HG02759 (cell line): Measurements from ENCODE around the gene TSPAN15.

Source experiments
- ATAC-seq: cut with Tn5 transposase; IDR thresholded peaks from one replicate; pipeline ENCODE4 v1.9.1; 2021; ENCODE audit warnings: mild to moderate bottlenecking, moderate library complexity; ENCODE audit not compliant: unreplicated experiment

The TSPAN15 gene

GRCh38 chr10:69416695-69417094 lies 34.6 kb upstream of the TSPAN15 start, which contains the start of gene TACR2:
Gene TACR2, minus strand, starts transcription at chr10:69416918. Its CDS starts 595 bp downstream, at chr10:69416323.
- ATAC-seq, result no peak

DNA sequence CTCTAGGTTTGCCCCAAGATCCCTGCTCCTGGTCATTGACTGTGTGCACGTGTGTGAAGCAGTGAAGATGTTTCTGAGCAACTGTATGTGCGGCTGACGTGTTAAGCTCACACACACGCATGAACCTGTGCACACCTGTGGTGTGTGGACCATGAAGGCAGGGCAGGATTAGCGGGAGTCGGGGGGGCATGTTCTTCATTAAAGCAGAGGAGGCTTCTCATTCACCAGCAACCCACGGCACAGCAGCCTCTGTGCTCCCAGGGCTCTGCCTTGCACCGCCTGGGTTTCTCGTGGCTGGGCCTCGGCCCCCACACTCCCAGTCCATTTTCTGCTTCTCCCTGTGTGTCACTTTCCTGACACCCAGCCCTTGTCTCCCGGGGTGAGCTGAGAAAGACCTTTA lies 33.7 kb upstream of the TSPAN15 start:
- no peak for ATAC-seq

DNA sequence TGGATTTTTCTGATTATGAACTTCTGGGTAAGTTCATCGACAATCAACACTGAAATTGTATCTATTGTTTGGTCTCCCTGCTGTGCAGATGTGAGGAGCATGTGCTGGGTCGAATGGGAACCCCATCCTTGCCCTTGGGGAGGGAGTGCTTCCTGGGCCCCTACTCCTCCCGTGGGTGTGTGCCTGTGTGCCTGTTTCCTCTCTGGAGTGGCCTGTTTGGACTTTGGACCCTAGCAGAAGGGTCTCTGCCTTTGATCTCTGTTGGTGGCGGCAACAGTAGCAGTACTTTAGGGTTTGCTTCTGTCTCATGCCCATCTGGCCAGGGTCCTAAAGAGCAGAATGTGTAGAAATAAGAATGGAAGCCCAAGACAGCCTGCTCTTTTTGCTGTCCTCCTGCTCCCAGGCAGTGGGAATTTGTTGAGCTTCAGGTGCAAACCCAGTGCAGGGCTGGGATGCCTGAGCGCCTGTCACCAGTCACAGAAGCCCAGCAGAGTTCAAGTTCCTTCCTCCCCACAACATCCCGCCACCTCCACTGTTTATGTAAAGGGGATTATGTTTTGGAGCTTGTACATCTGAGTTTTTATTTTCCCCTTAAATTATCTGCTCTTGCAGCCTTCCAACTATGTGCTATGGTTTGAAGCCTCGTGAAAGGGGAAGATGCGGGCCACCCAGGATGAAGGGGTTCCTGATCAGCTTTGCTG lies 33.1 kb upstream of the TSPAN15 start:
- no peak for ATAC-seq

GRCh38 chr10:69419096-69419743 lies 32.0 kb upstream of the TSPAN15 start:
- ATAC-seq, result no peak

DNA sequence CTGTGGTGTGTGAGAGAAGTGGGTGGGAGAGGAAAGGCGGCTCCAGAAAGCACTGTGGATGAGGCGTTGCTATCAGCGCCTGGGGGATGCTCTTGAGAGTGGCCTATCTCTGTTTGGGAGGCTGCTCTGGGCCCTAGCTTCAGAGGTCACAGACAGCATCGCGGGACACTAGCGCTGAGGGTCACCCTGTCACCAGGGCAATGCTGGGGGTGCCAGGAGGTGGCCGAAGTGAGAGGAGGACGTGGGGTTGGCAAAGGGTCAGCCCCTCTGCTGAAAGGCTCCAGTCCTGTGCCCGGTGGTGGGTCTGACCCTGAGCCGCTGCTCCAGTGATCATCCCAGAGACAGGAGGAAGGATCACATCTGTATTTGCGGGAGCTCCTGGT lies 31.5 kb upstream of the TSPAN15 start:
- no peak for ATAC-seq

DNA sequence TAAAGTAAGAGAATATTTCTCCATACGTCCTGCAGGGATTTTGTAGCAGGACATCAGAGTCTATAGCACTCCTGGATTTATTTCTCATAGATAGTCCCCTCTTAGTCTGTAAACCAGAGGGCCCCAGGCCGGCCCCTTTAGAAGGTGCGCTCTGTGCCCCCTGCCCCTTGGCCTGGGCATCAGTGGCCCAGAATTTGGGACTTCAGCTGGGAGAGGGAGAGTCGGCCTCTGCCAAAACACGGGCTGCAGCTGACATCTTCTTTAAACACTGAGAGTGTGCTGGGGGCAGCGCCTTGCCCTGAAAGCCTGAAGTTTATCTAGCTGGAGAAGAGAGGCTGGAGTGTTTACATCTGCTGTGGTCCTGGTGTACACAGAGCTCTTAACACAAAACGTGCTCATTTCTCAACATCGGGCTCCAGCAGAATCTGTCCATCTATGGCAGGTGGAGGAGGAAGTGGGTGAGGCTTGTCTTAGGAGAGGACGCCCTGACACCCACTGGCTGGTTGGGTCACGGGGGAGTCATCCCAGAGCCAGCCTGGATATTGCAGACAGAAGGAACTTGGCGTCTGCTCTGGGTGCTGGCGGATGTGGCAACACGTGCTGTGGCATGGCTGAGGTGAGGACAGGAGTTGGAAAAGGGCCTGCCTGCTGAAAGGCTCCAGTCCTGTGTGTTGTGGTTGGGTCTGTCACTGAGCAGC lies 29.5 kb upstream of the TSPAN15 start:
- no peak for ATAC-seq

- ATAC-seq, result no peak
These were observed 28.6 kb upstream of the TSPAN15 start for GRCh38 chr10:69422676-69423075.

DNA sequence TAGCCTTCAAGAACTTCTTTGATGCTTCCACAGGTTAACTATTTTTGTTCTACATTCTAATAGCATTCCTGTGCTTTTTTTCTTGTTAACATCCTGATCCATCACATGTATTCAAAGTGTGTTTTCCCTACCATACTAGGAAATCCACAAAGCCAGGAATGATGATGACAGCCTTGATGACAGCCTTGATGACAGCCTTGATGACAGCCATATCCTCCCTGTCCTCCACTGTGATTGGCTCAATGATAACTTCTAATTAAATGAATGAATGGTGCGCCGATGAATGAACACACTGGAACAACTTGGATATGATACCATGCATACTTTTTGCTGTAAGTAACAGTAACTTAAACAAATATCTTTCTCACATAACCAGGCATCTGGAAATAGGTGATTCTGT lies 26.2 kb upstream of the TSPAN15 start:
- ATAC-seq, result no peak

DNA sequence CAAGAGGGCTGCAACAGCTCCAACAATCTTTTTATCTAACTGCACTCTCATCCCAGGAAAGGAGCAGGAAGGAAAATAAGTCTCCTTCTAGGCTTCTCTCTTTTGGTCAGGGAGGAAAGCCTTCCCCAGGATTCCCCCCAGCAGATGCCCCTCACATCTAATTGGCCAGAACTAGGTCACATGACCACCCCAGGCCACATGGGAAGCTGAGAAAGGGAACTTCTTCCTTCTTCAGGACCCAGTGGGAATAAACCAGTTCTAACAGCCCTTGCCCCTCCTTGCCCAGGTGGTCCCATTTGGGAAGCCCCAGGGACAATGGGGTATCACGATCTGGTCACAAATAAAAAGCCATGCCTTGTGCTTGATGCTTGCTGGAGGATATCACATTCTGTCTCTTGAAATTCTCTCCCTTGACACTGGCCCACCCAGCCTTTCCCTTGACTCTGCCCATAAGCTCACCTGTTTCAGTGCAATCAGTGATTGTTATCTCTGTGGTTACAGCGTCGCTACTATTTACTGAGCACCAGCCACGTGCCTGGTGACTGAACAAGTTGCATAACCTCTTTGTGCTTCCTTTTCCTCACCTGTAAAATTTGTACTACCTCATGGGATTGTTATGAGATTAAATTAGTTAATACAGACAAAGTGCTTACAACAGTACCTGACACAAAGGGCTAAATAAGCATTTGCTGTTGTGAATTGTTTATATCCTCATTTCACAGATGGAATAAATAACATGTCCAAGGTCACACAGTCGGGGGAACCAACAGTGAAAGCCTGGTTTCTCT lies 25.6 kb upstream of the TSPAN15 start:
- no peak for ATAC-seq

DNA sequence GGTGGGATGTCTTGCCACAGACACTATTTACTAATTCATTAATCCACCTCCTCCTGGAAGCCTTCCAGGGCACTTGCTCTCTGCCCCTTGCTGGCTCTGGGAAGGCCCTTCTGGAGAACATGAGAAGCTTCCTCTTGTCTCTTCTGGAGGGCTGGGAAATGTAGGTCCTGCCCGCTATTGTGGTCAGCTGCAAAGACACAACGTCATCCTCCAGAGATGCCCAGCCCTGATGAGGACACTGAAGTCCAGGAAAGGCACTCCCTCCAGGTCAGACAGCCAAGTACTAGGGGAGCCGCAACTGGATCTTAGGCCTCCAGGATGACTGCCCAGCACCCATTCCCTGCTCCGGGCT lies 24.9 kb upstream of the TSPAN15 start:
- no peak for ATAC-seq

- no peak for ATAC-seq
These were observed 23.1 kb upstream of the TSPAN15 start for GRCh38 chr10:69428165-69428564.

DNA sequence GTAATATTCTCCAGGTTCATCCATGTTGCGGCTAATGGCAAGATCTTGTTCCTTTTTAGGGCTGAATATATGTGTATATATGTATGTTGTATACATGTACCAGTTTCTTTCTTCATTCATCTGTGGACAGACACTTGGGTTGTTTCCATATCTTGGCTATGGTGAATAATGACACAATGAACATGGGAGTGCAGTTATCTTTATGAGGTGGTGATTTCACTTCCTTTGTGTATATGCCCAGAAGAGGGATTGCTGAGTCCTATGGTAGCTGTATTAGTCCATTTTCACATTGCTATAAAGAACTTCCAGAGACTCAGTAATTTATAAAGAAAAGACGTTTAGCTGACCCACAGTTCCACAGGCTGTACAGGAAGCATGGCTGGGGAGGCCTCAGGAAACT lies 17.1 kb upstream of the TSPAN15 start:
- ATAC-seq, result no peak

DNA sequence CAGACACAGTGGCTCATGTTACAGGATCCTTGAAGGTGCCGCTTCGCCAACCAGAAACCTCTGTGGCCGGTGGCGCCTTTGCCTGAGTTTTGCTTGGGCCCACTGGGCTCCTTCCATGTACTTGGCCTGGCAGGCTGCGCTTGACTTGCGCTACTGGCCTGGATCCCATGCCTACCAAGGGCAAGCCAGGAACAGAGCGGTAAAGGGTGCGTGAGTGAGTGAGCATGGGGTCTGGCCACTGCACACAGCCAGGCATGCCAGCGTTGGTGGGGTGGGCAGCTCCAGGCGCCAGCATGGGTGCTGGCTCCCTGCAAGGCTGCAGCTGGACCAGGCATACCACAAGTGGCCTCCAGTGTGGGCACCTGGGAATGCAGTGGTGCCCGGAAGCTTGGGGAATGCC lies 16.3 kb upstream of the TSPAN15 start:
- ATAC-seq, result no peak

GRCh38 chr10:69435966-69436520 lies 15.2 kb upstream of the TSPAN15 start:
- ATAC-seq, result no peak

DNA sequence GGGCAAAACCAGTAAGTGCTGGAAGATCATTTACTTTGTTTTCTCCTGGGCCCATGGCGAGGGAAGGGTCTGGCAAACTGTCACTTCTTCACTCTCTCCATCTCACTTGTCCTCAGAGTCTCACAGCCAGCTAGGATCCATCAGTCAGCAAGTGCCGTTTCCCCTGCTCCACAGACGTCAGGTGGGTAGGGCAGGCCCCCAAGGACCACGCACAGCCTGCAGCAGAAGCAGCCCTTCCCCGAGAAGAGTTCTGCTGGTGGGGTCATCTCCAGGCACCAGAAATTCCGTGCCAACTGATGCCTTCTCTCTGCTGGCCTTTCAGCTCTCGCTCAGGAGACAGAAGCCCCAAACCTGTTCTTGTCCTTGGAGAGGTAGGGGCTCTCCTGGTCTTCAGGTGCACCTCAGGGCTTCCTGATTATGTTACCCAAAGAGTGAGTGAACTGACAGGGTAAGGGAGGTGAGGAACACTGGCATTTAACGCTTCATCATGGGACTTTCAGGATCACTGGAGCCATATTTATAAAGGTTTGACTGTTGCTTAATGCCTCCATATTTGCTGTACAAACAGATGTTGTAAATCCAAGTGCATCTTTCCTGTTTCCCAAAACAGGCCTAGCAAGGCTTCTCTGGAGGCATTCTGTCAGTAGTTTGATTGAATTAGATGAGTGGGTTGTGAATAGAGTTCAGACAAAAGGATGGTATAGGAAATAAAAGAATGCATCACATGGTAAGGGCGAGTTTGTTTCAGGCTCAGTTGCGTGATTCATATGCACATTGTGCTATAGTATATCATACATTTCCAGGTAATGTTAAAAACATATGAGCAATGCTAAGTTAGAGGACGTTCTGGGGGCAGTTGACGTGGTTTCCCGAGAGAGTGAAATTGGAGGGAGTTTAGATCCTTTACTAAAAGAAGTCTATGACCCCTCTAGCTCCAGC lies 13.7 kb upstream of the TSPAN15 start:
- ATAC-seq, result no peak

- ATAC-seq, result no peak
These were observed 12.5 kb upstream of the TSPAN15 start for GRCh38 chr10:69438536-69439349.

GRCh38 chr10:69439350-69439739 lies 11.9 kb upstream of the TSPAN15 start:
- ATAC-seq, result no peak

GRCh38 chr10:69439813-69440506 lies 11.3 kb upstream of the TSPAN15 start:
- no peak for ATAC-seq

- ATAC-seq, result no peak
These were observed 7.9 kb upstream of the TSPAN15 start for GRCh38 chr10:69443354-69443753.
